PC-9 (cell line): ENCODE data around the gene MCCC2.

Experiments
- EZH2 ChIP-seq: fragments of 200-600 bp; sonication (generic); IDR thresholded peaks from 2 replicates; pipeline ENCODE4 v1.8.0; 2017; ENCODE audit warnings: antibody characterized with exemption, low read depth
- TF ChIP-seq, protein P1 (sequence below): fragments of 200-600 bp; sonication (generic); conservative IDR thresholded peaks from 2 replicates; pipeline ENCODE4 v1.6.1; 2017; ENCODE audit warnings: mixed run types, antibody characterized with exemption, mild to moderate bottlenecking, moderate library complexity

DNA sequence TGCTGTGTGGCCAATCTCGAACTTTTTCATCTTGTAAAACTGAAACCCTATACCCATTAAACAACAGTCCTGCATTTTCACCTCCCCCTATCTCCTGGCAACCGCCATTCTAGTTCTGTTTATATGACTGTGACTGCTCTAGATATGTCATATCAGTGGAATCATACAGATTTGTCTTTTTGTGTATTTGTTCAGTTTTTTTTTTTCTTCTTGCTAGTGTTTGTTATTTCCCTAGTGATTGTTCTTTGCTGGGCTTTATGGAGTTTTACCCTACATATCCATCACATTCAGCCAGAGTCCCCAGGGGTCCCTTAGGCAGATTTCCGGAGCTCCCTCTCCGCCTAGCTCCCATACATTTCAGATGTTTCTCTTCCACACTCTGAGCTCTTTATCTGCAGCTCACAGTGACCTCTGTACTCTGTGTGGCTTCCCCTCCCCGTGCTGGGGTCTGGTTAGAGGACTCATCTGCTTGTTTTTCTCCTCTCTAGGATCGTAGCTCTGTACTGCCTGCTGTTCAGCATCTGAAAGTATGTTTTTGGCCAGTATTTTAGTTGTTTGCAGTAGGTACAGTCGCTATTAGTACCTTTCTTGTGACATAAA lies 106.8 kb downstream of the MCCC2 start:
- TF ChIP-seq, protein P1, sequence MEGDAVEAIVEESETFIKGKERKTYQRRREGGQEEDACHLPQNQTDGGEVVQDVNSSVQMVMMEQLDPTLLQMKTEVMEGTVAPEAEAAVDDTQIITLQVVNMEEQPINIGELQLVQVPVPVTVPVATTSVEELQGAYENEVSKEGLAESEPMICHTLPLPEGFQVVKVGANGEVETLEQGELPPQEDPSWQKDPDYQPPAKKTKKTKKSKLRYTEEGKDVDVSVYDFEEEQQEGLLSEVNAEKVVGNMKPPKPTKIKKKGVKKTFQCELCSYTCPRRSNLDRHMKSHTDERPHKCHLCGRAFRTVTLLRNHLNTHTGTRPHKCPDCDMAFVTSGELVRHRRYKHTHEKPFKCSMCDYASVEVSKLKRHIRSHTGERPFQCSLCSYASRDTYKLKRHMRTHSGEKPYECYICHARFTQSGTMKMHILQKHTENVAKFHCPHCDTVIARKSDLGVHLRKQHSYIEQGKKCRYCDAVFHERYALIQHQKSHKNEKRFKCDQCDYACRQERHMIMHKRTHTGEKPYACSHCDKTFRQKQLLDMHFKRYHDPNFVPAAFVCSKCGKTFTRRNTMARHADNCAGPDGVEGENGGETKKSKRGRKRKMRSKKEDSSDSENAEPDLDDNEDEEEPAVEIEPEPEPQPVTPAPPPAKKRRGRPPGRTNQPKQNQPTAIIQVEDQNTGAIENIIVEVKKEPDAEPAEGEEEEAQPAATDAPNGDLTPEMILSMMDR = no peak
- TF ChIP-seq EZH2 = no peak
